Gastrocnemius medialis (tissue), 4 donors: ENCODE measurements around the gene TMEM101. TPM values are rescaled to one million over a fixed set of nuclear protein-coding genes. Genes with fewer than 3 reads are reported as not detected.

ENCODE experiments used
- total RNA-seq, 4 donors: library from RNA; depleted of rRNA; stranded (reverse); fragments of >200 nt; gene quantifications; one replicate each; pipeline versions ENCODE4 v1.1.0 to v1.2.3, GENCODE V29; 2016

TMEM101 gene
- total RNA-seq, 4 donors from 2014 or later, result 28.8 to 38.3 (median 36.4) TPM

Other genes starting within 250 kb of the TMEM101 start
- gene DUSP3, start 236.0 kb downstream of the TMEM101 start, total RNA-seq, result 100 to 1,000 TPM; 121 to 184 (median 145) TPM
- not detected for gene CFAP97D1, start 234.5 kb downstream of the TMEM101 start, total RNA-seq
- 1 to 10 TPM in 2 of 4 donors, under 1 TPM in 2; 0.12 to 2.4 (median 1.1) TPM for gene MPP3, start 181.8 kb downstream of the TMEM101 start, total RNA-seq
- gene CD300LG, start 167.8 kb downstream of the TMEM101 start, total RNA-seq, result 10 to 100 TPM; 18.4 to 28.2 (median 20.8) TPM
- gene MPP2, start 107.4 kb downstream of the TMEM101 start, total RNA-seq, result 1 to 10 TPM in 2 of 4 donors, under 1 TPM in 1, not detected in 1; 0.39 to 3.2 (median 2.0) TPM
- gene PPY, start 72.5 kb downstream of the TMEM101 start, total RNA-seq, result not detected
- gene PYY, start 61.0 kb downstream of the TMEM101 start, total RNA-seq, result not detected
- gene NAGS, start 10.3 kb downstream of the TMEM101 start, total RNA-seq, result 1 to 10 TPM in 1 of 4 donors, under 1 TPM in 3; 0.13 to 1.2 (median 0.34) TPM
- gene LSM12, start 51.7 kb upstream of the TMEM101 start, total RNA-seq, result 10 to 100 TPM; 41.6 to 79.0 (median 56.5) TPM
- 10 to 100 TPM; 30.5 to 40.5 (median 36.4) TPM for gene G6PC3, start 55.8 kb upstream of the TMEM101 start, total RNA-seq
- 100 to 1,000 TPM in 2 of 4 donors, 10 to 100 TPM in 2; 36.5 to 301 (median 88.0) TPM for gene HDAC5, start 108.7 kb upstream of the TMEM101 start, total RNA-seq
- gene HROB, start 127.0 kb upstream of the TMEM101 start, total RNA-seq, result 1 to 10 TPM in 3 of 4 donors, under 1 TPM in 1; 0.97 to 7.4 (median 1.9) TPM
- 100 to 1,000 TPM in 1 of 4 donors, 10 to 100 TPM in 3; 13.2 to 134 (median 34.2) TPM for gene ASB16, start 155.7 kb upstream of the TMEM101 start, total RNA-seq
- gene TMUB2, start 172.0 kb upstream of the TMEM101 start, total RNA-seq, result 10 to 100 TPM; 25.6 to 34.7 (median 27.4) TPM
- gene ATXN7L3, start 184.9 kb upstream of the TMEM101 start, total RNA-seq, result 10 to 100 TPM; 39.3 to 46.0 (median 40.6) TPM
- 10 to 100 TPM; 36.2 to 64.3 (median 46.0) TPM for gene UBTF, start 204.7 kb upstream of the TMEM101 start, total RNA-seq